GM12874 (cell line): ENCODE results near the gene SMAD6.

Source experiments
- TF ChIP-seq, protein P1 (sequence below): IDR thresholded peaks from 2 replicates; pipeline ENCODE4 v1.5.1; 2011; ENCODE audit warnings: low read depth, mild to moderate bottlenecking, control low read depth, low read length, moderate library complexity; ENCODE audit not compliant: insufficient read depth

The SMAD6 gene

DNA sequence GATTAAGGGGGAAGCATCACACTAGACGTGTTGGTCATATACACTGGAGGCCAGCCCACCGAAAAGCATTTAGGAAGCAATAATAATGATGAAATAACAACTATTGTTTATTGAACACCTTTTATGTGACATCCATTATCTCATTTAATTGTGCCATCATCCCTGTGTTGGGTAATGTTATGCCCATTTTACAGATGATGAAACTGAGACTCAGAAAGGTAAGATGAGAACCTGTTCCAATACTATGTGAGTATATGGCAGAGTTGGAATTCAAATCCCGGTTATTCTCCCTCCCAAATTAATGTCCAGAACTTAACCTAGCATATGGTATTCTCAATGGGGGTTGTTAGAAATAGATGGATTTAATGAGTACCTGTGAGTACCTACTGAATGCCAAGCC is 99.2 kb downstream of the SMAD6 start:
- TF ChIP-seq, protein P1, sequence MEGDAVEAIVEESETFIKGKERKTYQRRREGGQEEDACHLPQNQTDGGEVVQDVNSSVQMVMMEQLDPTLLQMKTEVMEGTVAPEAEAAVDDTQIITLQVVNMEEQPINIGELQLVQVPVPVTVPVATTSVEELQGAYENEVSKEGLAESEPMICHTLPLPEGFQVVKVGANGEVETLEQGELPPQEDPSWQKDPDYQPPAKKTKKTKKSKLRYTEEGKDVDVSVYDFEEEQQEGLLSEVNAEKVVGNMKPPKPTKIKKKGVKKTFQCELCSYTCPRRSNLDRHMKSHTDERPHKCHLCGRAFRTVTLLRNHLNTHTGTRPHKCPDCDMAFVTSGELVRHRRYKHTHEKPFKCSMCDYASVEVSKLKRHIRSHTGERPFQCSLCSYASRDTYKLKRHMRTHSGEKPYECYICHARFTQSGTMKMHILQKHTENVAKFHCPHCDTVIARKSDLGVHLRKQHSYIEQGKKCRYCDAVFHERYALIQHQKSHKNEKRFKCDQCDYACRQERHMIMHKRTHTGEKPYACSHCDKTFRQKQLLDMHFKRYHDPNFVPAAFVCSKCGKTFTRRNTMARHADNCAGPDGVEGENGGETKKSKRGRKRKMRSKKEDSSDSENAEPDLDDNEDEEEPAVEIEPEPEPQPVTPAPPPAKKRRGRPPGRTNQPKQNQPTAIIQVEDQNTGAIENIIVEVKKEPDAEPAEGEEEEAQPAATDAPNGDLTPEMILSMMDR, result no peak

DNA sequence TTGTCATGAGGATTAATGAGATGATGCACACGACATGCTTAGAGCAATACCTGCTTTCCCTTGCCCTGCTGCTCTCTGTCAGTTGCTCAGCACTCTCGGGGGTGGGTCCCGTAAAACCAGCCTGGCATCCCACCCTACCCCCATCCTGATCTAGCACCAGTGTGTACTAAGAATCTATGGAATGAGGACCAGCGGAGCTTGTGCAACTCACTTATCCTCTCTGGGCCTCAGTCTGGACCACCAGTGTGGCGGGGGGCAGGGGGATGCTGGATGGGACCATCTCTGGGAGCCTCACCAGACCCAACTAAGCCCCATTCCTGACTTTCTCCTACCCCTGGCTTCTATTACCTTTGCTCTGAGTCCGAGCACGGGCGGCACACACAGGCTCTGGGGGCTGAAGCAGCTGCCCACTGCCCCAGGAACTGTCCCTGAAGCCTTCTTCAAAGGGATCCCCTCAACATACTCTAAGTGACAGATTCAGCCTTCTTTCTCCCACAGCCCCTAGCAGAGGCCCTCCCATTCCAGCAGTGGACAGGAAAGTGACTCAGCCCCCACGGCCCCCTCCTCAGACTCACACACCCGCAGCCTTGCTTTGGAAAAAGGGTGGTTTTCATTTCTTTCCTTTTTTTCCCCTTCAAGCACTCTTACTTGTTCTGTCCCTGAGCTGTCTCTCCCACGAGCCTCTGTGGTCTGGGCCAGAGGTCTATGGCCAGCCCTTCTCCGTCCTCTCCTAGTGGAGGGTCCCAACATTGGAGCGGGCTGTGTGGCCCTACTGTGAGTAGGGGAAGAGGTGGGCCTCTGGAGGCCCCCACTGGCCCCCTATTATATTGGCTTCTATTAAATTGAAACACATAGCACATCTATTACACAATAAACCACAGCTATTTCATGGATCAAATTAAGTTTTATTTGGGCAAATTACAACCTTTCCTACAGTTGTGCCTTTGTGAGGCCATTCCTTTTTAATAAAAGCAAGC is 100.3 kb downstream of the SMAD6 start:
- TF ChIP-seq, protein P1, result no peak

DNA sequence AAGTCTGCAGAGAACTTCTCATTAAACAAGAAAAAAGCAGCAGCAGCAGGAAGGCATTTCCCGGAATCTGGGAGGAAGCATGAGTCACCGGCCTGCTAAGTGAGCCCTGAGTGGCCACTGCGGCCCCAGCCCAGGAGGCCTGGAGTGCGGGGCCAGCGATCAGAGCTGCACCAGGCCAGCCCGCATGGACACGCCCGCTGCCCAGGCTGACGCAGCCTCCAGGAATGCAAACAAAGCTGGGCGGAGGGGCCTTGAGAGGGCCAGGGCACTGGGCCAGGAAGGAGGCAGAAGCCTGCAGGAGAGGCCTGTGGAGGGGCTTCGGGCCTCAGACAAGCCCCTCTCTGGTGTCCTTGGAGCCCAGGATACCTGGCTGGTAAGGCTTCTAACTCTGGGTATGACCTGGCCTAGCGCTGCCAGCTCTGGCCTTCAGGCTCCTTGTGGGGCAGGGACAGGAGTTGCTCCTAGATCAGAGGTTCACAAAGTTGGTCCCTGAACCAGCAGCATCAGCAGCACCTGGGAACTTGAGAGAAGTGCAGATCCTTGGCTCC is 101.2 kb downstream of the SMAD6 start:
- TF ChIP-seq, protein P1, result no peak

DNA sequence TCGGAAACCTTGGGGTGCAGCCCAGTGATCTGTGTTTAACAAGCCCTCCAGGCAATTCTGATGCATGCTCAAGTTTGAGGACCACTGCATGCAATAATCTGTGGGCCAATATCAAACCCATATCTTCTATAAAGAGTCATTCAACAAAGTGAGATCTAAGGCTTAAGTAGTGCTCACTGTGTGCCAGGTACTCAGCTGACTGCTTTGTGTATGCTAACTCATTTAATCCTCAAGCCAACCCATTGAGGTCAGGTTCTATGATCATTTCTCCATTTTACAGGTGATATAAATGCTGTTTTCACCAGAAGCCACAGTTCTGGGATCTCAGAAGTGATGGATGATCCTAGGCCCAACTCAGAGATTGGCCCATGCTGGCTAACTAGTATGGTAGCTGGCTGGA is 101.7 kb downstream of the SMAD6 start:
- TF ChIP-seq, protein P1, result no peak

DNA sequence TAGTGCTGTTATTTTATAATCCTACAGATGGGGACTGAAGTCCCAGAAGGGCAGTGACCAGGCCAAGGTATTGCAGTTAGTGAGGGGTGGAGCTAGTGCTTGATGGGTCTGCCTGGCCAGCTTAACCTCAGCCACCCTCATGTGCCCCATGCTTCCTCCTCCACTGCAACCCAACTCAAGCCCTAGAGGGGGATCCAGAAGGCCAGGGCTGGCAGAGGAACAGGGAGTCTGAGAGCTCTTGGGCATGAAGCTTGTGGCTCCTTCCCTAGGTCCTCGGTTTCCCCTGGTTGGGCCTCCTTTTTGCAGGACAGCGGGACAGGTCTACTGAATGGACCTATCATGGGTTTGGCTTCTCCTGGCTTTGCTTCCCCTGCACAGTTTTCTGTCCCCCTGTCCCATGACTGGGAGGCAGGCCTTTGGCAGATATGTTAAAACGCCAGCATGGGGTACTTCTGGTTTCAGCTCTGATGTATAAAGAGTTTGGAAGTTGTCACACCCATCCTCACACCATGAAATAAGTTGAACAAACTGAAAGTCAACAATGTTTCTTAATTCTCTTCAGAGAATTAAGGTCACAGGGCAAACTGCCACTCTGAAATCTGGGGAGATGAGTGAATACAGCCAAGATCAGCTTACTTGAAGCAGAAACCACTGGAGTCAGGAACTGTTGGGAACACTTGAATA is 103.3 kb downstream of the SMAD6 start:
- TF ChIP-seq, protein P1, result no peak

DNA sequence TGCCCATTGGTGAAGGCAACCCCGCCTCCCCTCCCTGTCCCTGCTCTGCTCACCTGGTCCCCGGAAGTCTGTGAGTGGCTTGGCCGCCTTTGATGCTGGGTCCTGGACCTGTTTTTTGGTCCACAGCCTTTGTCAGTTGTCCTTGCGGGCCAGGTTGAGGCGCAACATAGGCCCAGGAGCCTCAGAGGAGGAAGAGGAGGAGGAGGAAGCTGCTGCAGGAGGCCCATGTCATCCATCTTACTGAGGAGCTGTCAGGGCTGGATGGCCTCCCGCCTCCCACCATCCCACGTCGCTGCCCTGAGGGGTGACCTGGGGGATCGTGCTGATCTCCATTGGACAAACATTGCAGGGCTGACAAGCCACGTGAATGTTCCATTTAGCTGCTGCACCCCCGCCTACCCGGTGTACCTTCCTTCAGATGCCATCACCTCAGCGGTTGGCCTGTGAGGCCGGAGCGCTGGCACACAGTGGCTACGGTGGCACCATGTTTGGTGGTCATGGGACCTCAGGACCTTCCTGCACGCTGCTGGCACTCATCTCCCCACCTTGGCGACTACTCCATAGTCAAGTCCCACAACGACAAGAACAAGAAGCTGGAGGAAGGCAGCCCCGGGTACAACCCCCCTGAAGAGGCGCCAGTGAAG is 106.3 kb downstream of the SMAD6 start:
- TF ChIP-seq, protein P1, result no peak

DNA sequence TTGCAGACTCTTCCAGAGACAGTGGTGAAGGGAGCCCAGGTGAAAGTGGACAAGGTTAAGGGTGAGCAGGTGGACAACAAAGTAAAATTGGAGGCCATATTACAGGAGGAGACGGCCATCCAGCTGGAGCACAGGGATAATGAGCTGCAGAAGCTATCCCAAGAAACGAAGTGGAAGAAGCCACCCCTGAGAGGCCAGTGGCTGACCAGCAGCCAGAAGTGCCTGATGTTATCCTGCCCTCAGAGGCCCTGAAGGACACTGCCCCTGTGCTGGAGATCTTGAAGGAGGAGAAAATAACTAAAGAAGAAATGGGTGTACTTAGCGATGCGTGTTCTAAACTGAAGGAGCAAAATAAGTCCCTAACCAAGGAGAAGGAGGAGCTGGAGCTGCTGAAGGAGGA is 107.6 kb downstream of the SMAD6 start:
- TF ChIP-seq, protein P1, result no peak
